SHP77 treated with DMSO at 0.1 percent for 48 hours (cell line): ENCODE results near the gene TEKT1.
"Not testable (repeated sequence)": the region's sequence is repeated elsewhere in the genome, so short reads cannot be mapped to it uniquely, and the experiment has no call there.

Experiments used
- DNase-seq: peaks from one replicate; lab custom pipeline; 2025; lab: John Stamatoyannopoulos, UW

Gene TEKT1

DNA sequence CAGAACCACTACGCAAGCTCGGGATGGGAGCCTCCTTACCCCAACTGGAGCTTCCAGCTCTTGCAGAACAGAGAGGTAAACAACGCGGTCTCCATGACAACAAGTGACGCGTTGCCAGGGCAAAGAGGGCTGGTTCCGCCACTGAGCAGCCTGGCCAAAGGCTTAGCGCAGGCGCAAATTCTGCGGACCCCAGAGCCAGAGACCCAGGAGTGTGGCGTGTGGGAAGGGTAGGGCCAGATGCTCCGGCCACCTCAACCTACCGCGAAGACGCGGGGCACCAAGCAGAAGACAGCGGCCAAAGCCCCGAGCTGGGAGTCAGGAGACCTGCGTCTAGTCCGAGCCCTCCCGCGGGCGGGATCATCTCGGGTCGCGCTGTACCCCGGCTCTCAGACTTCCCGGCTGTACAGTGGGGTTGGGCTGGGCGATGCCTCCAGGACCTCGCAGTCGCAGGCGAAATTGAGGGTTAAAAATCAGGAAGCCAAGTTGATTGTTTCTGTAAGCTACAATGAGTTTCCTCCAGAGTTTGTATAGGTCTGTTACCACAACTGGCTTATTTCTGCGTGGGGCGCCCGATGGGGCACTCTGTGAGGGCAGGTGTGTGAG, at the start of gene TEKT1:
TEKT1 (minus strand) TSS at position 69 of the 603 bp plus-strand sequence. CDS start 1,353 bp downstream, outside the sequence.
- DNase-seq = no peak

DNA sequence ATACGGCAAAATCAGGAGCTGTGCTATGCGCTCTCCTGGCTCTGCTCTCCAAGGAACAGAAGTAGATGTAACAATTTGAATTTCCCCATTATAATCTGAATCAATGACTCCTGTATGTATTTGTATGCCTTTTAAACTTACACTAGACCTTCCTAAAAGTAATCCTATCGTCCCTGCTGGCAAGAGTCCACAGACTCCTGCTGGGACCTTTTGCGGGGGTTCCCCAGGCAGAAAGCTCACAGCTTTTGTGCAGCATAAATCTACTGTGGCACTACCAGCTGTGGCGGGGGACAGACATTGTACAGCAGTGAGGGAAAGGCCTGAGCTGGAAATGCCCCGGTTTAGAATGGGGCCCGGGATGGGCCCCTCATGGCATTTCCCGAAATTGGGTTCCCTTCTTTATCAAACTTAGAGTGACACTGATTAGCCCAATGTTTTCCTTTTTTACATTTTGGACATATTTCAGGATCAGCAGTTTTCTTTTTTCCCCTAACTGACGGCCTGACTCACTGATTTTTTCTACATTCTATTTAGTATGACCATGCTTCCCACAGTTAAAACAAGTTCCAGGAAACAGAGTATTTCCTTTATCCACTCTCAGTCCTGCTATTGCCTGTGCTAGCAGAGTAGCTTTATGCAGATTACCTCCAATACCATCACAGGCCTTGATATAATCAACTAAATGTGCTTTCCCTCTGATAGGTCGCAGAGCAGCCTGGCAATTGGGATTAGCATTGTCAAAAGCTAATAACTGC, 47.9 kb upstream of the TEKT1 start:
- DNase-seq = not testable (repeated sequence)

DNA sequence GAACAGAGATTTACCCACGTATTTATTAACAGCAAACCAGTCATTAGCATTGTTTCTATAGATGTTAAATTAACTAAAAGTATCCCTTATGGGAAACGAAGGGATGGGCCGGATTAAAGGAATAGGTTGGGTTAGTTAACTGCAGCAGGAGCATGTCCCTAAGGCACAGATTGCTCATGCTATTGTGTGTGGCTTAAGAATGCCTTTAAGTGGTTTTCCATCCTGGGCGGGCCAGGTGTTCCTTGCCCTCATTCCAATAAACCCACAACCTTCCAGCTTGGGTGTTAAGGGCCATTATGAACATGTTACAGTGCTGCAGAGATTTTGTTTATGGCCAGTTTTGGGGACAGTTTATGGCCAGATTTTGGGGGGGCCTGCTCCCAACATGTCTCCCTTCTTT, 43.7 kb upstream of the TEKT1 start:
- DNase-seq = not testable (repeated sequence)

DNA sequence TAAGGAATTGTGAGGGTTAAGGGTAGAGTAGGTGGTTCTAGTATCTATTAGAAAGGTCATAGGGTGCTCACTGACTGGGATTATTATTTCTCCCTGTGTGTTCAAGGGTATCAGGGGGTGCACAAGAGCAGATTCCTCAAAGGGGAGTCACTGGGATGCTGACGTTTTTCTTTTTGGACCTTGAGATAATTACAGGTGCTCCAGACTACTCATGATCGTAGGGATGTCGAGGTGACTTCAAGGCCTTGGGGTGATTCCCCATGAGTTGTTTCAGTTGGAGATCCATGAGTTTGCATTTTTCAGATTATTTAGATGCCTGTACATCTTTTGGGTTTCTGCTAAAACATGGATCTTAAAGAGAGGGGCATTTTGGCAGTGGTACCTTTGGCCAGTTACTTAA, 41.4 kb upstream of the TEKT1 start:
- no peak for DNase-seq

- DNase-seq = no peak
Observed at GRCh38 chr17:6870841-6871240, 39.3 kb upstream of the TEKT1 start.

- no peak for DNase-seq
Observed at GRCh38 chr17:6868582-6868981, 37.1 kb upstream of the TEKT1 start.

DNA sequence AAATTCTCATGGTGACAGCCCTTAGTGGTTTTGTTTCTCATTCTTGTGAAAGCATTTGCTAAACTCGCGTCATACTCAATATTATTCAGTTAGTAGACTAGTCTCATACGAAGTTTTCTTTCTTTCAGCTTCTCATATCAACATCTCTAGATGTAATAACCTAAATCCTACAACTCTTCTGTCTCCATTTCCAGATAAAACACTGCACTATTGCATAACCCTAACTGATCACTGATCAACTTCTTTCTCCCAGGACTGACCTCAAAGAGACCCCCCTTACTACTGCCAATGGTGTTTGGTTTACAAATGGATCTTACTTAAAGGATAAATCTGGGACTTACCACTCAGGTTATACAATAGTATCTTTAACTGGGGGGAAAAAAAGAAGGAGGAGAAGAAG, 36.3 kb upstream of the TEKT1 start:
- no peak for DNase-seq

GRCh38 chr17:6862825-6863224, 31.3 kb upstream of the TEKT1 start:
- DNase-seq = no peak

GRCh38 chr17:6862122-6862521, 30.6 kb upstream of the TEKT1 start:
- DNase-seq = no peak

- no peak for DNase-seq
Observed at GRCh38 chr17:6857904-6858303, 26.4 kb upstream of the TEKT1 start.

GRCh38 chr17:6857336-6857735, 25.8 kb upstream of the TEKT1 start:
- DNase-seq = no peak

GRCh38 chr17:6856051-6856450, 24.5 kb upstream of the TEKT1 start:
- DNase-seq = no peak

DNA sequence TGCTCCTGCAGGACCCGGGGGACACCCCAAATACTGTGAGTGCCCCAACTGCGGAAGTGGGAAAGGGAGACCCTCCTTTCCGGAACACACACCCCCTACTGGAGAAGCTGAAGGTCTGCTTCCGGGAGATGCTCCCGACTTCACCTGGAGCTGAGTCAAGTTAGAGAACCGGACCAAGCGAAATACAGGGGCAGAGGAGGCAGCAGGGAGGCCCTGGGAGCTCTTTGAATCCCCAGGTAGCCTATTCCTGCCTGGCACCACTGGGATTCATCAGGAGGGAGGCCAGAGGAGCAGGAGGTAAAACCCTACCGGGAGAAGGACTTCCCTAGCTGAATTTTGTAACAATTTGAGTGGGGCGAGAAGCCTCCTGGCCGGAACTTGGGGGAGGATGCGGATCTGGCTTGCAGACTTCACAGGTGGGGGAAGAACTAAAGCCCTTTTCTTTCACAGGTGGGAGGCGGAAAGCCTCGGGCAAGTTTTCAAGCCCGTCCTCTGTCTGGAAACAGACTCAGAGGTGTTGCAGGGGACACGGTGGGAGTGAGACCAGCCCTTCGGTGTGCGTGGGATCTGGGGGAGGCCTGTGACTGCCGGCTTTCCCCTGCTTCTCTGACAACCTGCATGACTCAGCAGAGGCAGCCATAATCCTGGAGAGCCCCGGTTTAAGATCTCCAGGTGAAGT, 22.4 kb upstream of the TEKT1 start:
- no peak for DNase-seq

GRCh38 chr17:6848545-6849179, 17.1 kb upstream of the TEKT1 start:
- not testable (repeated sequence) for DNase-seq

- DNase-seq = not testable (repeated sequence)
Observed at GRCh38 chr17:6846138-6846537, 14.6 kb upstream of the TEKT1 start.

- not testable (repeated sequence) for DNase-seq
Observed at GRCh38 chr17:6844406-6844805, 12.9 kb upstream of the TEKT1 start.

DNA sequence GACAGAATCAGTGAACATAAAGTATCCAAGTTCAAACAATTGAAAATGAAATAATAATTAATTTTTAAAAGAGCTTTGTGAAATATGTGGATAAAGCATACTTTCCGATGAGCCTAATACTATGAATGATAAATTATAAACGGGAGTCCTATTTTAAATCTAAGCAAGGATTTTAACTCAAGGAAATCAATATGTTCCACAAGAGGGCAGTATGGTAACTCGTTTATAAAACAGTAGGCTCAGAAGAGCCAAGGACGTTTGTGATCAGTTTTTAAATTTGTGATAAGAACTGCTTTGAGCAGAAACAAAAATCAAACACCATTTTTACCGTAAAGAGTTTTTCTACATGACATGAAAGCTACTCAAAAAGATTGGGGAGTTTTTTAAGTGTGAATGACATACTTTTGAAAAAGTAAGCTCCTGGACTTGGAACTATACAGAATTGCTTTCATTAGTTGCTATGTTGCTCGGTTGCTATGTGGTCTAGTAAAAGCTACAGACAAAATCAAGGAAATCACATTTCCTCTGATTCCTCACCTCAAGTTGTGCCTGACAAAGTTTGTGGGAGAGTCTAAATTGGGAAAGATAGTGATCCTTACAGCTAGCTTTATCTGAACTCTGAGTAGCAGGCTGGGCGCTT, 11.8 kb upstream of the TEKT1 start:
- DNase-seq = peak; percentile 25

- not testable (repeated sequence) for DNase-seq
Observed at GRCh38 chr17:6841769-6842168, 10.2 kb upstream of the TEKT1 start.

DNA sequence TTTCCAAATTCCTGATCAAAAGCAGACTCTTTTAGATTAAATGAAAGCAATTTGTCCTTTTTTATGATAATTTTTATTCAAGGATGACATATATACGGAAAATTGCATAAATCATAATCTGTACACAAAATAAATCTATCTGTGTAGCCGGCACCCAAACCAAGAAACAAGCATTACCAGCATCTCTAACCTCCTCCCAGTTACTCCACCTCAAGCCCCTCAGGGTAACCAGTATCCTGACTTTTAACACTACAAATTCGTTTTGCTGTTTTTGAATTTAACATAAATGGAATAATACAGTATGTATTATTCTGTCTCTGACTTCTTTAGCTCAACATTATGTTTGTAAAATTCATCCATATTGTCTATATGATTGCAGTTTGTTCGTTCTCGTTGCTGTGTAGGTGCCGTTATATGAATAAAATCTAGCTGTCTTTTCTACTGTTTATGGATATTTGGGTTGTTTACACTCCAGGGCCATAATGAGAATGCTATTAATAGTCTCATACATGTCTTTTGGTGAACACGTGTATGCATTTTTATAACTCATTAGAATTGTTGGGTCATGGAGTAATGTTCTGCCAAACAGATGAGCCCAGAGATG, 1.0 kb downstream of the TEKT1 start:
- no peak for DNase-seq

DNA sequence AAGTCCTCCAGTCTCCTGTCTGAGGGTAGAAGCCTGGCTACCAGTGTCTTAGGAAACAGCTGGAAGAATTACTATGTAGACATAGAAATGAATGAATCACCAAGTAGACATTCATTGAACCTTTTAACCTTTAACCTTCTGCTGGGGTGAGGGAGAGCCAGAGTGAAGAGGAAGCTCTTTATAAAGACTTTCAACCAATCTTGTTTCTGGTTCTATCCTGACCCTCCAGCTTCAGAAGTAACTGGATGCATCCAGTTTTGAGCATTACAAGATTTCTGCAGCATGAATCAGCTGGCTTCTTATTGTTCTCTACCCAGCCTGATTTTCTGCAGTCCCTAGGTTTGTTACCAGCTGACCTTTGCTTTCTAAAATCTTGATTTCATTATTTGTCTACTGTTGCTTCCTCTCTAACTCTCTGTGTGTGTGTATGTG, 8.5 kb downstream of the TEKT1 start:
- DNase-seq = no peak

- no peak for DNase-seq
Observed at GRCh38 chr17:6818938-6819337, 12.6 kb downstream of the TEKT1 start.

DNA sequence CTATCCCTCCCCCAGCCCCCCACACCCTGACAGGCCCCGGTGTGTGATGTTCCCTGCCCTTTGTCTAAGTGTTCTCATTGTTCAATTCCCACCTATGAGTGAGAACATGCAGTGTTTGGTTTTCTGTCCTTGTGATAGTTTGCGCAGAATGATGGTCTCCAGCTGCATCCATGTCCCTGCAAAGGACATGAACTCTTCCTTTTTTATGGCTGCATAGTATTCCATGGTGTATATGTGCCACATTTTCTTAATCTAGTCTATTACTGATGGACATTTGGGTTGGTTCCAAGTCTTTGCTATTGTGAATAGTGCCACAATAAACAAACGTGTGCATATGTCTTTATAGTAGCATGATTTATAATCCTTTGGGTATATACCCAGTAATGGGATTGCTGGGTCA, 15.2 kb downstream of the TEKT1 start:
- not testable (repeated sequence) for DNase-seq
